ENCODE measurements around the gene AATK. TPM values are rescaled to one million over a fixed set of nuclear protein-coding genes. Genes with fewer than 3 reads are reported as not detected.

The AATK gene
- total RNA-seq, 1 experiment from 2014 or later, result 4.4 TPM

- DNase-seq (ENCODE audit: low read depth, low spot score), result no peak
- no TSS peak for BruUV-seq (replicated peaks)
- no peak overlapping the region for H3K4me3 ChIP-seq (replicated peaks in 1 of 2; ENCODE audit: low read depth in 1 of 2, low read length in 2 of 2)
- intact Hi-C loops (cut with micrococcal nuclease), result no loop called here
- POLR2A ChIA-PET, result no interaction called here
- no peak overlapping the region for H3K4me2 ChIP-seq (ENCODE audit: low read length)
- no peaks in the 10 kb centered on the region for H3K9me2 ChIP-seq (ENCODE audit: insufficient read depth)
- no peak overlapping the region for H3K27ac ChIP-seq (ENCODE audit: low read depth, low read length)
- no peaks in the 10 kb centered on the region for H4K20me1 ChIP-seq (ENCODE audit: insufficient read depth)
- CTCF ChIA-PET, result interaction anchor here (0.9 kb wide), 1 partner anchor 11 kb away, joined by 3 read pairs; no protein-coding TSS in a partner anchor
- RAD21 ChIA-PET (ENCODE audit: low non-redundant PET in 1 of 2, low total read pairs in 2 of 2, uncharacterized antibody in 2 of 2, unreplicated experiment in 2 of 2), result no interaction called here
- no peak for ATAC-seq
- no peaks in the 10 kb centered on the region for H3K9me3 ChIP-seq (ENCODE audit: control insufficient read depth in 1 of 2, insufficient read depth in 1 of 2, low read depth in 1 of 2, low read length in 2 of 2)
- no peaks in the 10 kb centered on the region for H3K79me2 ChIP-seq (ENCODE audit: insufficient read depth, low read length)
- no peak overlapping the region for H3K9ac ChIP-seq (ENCODE audit: low read length)
- H3K36me3 ChIP-seq (ENCODE audit: control insufficient read depth in 1 of 2, insufficient read depth in 2 of 2, low read length in 2 of 2), result no peaks in the 10 kb centered on the region
- H3K4me1 ChIP-seq (ENCODE audit: control insufficient read depth in 1 of 2, insufficient read depth in 2 of 2, low read length in 2 of 2), result peaks cover 0 to 5% of the 10 kb centered on the region in 2 experiments; a peak in 1 of 4 replicates
- H3K27me3 ChIP-seq (ENCODE audit: insufficient read depth, low read length), result peaks cover 14% of the 10 kb centered on the region; the same call in 1 of the 2 replicates
- no peak overlapping the region for H2AFZ ChIP-seq (ENCODE audit: low read depth, low read length, poor library complexity, severe bottlenecking)
- TF ChIP-seq ATF3 (IDR thresholded peaks at IDR 0.05), result no peak
- TF ChIP-seq ZNF274 (IDR thresholded peaks at IDR 0.05; ENCODE audit: low read depth, low read length), result no peak
- no peak for TF ChIP-seq FOSL1 (IDR thresholded peaks at IDR 0.05; ENCODE audit: low read depth)
- no peak for TF ChIP-seq EZH2phosphoT487 (IDR thresholded peaks at IDR 0.05; ENCODE audit: borderline replicate concordance)
- no peak for TF ChIP-seq SRF (IDR thresholded peaks at IDR 0.05; ENCODE audit: low read depth)
- TF ChIP-seq RAD21 (IDR thresholded peaks at IDR 0.05; ENCODE audit: low read depth), result no peak
- TF ChIP-seq CBX3 (IDR thresholded peaks at IDR 0.05; ENCODE audit: low read depth), result no peak
- no peak for TF ChIP-seq EZH2 (IDR thresholded peaks at IDR 0.05)
- no peak for TF ChIP-seq SP1 (IDR thresholded peaks at IDR 0.05; ENCODE audit: low read depth)
These were observed 12.6 kb downstream of the AATK start for GRCh38 chr17:81153340-81153803.

- Histone ChIP-seq H3K9ac (ENCODE audit: low read length) (no peak overlapping the region), H3K4me2 (ENCODE audit: low read length) (no peak overlapping the region), H3K9me2 (ENCODE audit: insufficient read depth) (no peaks in the 10 kb centered on the region), H3K9me3 (ENCODE audit: control insufficient read depth in 1 of 2, insufficient read depth in 1 of 2, low read depth in 1 of 2, low read length in 2 of 2) (no peaks in the 10 kb centered on the region), H3K27ac (ENCODE audit: low read depth, low read length) (no peak overlapping the region), H3K4me3 (replicated peaks in 1 of 2; ENCODE audit: low read depth in 1 of 2, low read length in 2 of 2) (no peak overlapping the region), H2AFZ (ENCODE audit: low read depth, low read length, poor library complexity, severe bottlenecking) (no peak overlapping the region), H3K27me3 (ENCODE audit: insufficient read depth, low read length) (peaks cover 14% of the 10 kb centered on the region; the same call in 1 of the 2 replicates), H4K20me1 (ENCODE audit: insufficient read depth) (no peaks in the 10 kb centered on the region), H3K36me3 (ENCODE audit: control insufficient read depth in 1 of 2, insufficient read depth in 2 of 2, low read length in 2 of 2) (no peaks in the 10 kb centered on the region), H3K79me2 (ENCODE audit: insufficient read depth, low read length) (no peaks in the 10 kb centered on the region), H3K4me1 (ENCODE audit: control insufficient read depth in 1 of 2, insufficient read depth in 2 of 2, low read length in 2 of 2) (peaks cover 0 to 5% of the 10 kb centered on the region in 2 experiments; a peak in 1 of 4 replicates)
- no peak for ATAC-seq
- DNase-seq (ENCODE audit: low read depth, low spot score), result no peak
- ChIA-PET CTCF (interaction anchor here (1.3 kb wide), 1 partner anchor 10 kb away, joined by 4 read pairs; no protein-coding TSS in a partner anchor), RAD21 (ENCODE audit: low non-redundant PET in 1 of 2, low total read pairs in 2 of 2, uncharacterized antibody in 2 of 2, unreplicated experiment in 2 of 2) (no interaction called here), POLR2A (no interaction called here)
- intact Hi-C loops (cut with micrococcal nuclease), result no loop called here
- no TSS peak for BruUV-seq (replicated peaks)
- TF ChIP-seq TCF7L2 (IDR thresholded peaks at IDR 0.05; ENCODE audit: borderline replicate concordance, extremely low read depth, insufficient read depth, insufficient read length), result no peak
- no peak for TF ChIP-seq ZFX (IDR thresholded peaks at IDR 0.05)
- TF ChIP-seq POLR2A (IDR thresholded peaks at IDR 0.05; ENCODE audit: borderline replicate concordance, extremely low read depth, insufficient read depth, insufficient read length), result no peak
- no peak for TF ChIP-seq FOSL1 (IDR thresholded peaks at IDR 0.05; ENCODE audit: low read depth)
- no peak for TF ChIP-seq EGR1 (IDR thresholded peaks at IDR 0.05; ENCODE audit: low read depth)
- no peak for TF ChIP-seq REST (IDR thresholded peaks at IDR 0.05; ENCODE audit: low read depth)
- TF ChIP-seq ZNF274 (IDR thresholded peaks at IDR 0.05; ENCODE audit: low read depth, low read length), result no peak
- TF ChIP-seq SRF (IDR thresholded peaks at IDR 0.05; ENCODE audit: low read depth), result no peak
- TF ChIP-seq CTCF (IDR thresholded peaks at IDR 0.05 in 2 of 3, conservative IDR thresholded peaks at IDR 0.05 in 1 of 3; ENCODE audit: borderline replicate concordance in 1 of 3, insufficient read depth in 1 of 3, low read depth in 2 of 3, low read length in 2 of 3), result no peak
- no peak for TF ChIP-seq JUND (IDR thresholded peaks at IDR 0.05)
- no peak for TF ChIP-seq SP1 (IDR thresholded peaks at IDR 0.05; ENCODE audit: low read depth)
These were observed 13.7 kb downstream of the AATK start for GRCh38 chr17:81152288-81152828.

Measured in HCT116 (cell line).